GM18517 (cell line): ENCODE data around the gene RAPGEF5.

Experiments
- ATAC-seq: cut with Tn5 transposase; IDR thresholded peaks from one replicate; pipeline ENCODE4 v1.9.1; 2021; ENCODE audit warnings: mild to moderate bottlenecking, moderate library complexity; ENCODE audit not compliant: unreplicated experiment

RAPGEF5 gene

DNA sequence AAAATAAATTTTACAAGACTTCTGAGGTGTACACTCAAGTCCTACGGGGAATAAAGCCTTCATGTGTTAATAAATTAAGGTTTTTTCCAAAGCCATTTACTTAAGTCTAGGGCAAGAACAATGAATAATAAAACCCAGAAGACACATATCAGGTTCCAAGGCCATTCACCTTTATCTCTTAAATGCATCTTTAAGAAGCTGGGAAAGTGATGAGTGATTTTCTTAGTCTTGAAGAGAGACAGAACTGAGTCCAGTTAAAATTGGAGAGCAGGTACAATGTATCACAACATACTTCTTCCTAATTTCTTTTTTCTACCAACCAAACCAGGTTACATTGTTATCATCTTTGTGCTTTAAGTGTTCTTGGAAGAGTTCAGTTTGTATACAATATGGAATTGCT lies 189.5 kb downstream of the RAPGEF5 start:
- no peak for ATAC-seq

DNA sequence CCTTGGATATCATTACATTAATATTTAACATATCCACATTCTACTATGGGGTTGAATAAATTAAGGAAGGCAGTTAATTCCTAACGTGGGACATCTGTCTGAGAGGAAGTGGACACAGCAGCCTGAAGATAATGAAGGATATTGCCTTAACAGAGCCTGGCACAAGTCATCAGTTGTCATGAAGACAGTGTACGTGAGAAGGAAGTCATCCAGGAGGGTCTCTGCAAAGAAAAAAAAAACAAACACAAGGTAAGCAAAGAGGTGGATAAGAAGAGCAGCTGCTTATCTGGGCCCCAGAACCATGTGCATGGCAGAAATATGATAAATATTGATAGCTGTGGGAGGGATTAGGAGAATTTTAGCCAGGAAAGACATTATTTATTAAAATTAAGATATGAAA lies 190.0 kb downstream of the RAPGEF5 start:
- ATAC-seq, result no peak

DNA sequence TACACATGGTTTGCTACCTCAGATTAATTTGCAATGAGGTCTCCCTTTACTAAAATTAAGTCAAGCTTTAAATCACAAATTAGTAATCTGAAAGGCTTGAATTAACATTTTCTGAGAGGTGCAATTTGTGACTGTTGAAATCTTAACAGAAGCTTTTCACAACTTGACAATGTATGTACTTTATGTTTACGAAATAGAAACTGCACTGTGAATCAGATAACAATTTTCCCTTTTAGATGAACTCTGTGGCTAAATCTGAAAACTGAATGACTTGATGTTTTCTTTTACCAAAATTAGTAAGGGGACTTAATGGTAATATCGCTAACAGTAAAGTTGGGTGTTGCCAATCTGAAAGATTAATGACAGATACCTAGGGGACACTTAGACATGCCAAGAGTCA lies 197.6 kb downstream of the RAPGEF5 start:
- no peak for ATAC-seq

- ATAC-seq, result no peak
These were observed 199.4 kb downstream of the RAPGEF5 start for GRCh38 chr7:22157552-22157951.

GRCh38 chr7:22156205-22156604 lies 200.7 kb downstream of the RAPGEF5 start:
- ATAC-seq, result no peak

- ATAC-seq, result no peak
These were observed 202.8 kb downstream of the RAPGEF5 start for GRCh38 chr7:22154143-22154529.

GRCh38 chr7:22153432-22154142 lies 203.4 kb downstream of the RAPGEF5 start:
- ATAC-seq, result no peak

DNA sequence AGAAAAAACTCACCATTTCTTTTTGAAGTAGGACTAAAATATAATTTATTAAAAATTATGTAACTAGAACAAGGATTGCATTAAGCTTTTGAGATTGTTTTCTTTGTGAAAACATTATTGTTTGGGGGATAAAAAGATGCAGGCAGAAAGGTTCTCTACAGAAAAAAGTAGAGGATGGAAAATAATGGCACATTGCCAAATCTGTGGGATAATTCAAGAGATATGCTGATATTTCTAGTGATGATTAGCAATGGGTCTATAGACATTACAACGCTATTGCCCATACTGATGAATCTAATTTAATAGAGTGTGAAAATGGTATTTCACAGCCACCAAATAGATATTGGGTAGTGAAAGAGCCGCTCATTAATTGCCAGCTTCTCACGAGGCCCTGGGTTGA lies 204.3 kb downstream of the RAPGEF5 start:
- no peak for ATAC-seq

- ATAC-seq, result no peak
These were observed 205.1 kb downstream of the RAPGEF5 start for GRCh38 chr7:22151901-22152300.

DNA sequence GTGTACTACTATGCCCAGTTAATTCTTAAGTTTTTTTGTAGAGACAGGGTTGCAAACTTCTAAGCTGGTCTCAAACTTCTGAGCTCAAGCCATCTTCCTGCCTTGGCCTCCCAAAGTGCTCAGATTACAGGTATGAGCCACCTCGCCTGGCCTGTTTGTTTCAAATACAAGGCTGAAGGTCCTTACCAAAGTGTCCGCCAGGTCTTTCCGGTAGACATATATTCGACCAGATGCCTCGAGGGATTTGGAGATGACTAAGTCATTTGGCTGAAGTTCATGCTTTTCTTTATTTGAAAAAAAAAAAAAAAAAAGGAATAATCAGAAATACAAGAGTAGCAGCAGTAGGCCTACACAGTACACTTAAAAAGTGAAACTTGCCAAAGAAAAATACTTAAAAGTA lies 206.7 kb downstream of the RAPGEF5 start:
- no peak for ATAC-seq

GRCh38 chr7:22147868-22148267 lies 209.1 kb downstream of the RAPGEF5 start:
- ATAC-seq, result no peak

DNA sequence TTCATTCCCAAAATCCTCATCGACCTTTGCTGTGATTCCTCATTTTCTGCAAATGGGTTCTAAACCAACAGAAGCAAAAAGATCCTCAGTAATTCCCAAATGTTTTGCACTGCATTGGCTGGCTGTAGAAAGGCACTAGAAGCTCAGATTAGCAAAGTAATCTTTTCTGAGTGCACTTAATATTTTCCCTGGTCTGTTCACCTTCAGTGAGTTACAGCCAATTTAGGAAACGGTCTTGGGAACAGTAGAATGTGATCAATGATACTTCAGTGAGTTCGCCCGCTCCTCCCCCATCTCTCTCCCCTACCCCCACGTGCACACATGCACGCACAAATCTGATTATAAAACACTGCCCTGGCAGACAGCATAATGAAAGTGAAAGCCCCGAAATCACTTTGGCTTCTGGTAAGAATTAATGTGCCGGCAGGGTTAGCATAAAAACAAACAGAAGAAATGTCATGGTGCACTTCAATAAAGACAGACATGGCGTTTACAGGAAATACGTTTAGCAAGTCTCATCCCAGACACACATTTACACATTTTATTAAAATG lies 209.9 kb downstream of the RAPGEF5 start:
- no peak for ATAC-seq

- no peak for ATAC-seq
These were observed 212.0 kb downstream of the RAPGEF5 start for GRCh38 chr7:22144950-22145349.

- ATAC-seq, result no peak
These were observed 213.5 kb downstream of the RAPGEF5 start for GRCh38 chr7:22143491-22143890.

- ATAC-seq, result no peak
These were observed 214.4 kb downstream of the RAPGEF5 start for GRCh38 chr7:22142572-22142971.

GRCh38 chr7:22141355-22141754 lies 215.6 kb downstream of the RAPGEF5 start:
- ATAC-seq, result no peak

DNA sequence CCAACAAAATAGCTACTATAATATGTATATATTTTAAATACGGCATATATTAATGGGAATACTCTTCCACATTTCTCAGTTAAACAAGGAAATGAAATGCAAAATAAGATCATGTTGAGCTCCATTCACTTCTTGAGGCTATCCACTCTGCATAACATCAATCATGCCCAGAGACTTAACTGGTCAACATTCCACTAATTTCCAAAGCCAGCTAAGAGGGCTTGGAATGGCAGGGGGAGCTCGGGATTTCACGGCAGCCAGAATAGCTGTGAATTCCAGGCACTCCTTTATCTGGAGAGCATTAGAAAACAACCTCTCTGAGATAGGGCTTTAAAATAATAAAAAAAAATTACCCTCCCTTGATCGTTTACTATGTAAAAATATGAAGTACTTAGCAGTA lies 216.4 kb downstream of the RAPGEF5 start:
- ATAC-seq, result no peak

DNA sequence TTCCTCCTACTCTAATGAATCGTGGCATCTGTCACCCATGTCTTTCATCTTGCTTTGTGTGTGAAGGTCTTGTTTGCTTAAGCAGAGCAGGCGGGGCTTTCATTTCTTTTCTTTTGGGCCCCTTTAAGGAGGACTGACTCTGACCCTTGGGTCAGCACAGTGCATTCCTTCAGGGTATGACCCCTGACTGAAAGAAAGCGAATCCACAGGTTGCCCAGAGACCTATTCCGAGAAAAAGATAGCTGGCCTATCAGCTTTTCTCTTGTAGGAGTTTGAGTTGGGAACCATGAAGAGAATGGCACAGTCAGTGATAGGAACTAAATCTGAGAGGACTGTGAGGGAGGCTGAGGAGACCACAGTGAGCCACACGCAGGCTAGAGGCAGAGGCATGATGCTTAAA lies 218.1 kb downstream of the RAPGEF5 start:
- no peak for ATAC-seq

DNA sequence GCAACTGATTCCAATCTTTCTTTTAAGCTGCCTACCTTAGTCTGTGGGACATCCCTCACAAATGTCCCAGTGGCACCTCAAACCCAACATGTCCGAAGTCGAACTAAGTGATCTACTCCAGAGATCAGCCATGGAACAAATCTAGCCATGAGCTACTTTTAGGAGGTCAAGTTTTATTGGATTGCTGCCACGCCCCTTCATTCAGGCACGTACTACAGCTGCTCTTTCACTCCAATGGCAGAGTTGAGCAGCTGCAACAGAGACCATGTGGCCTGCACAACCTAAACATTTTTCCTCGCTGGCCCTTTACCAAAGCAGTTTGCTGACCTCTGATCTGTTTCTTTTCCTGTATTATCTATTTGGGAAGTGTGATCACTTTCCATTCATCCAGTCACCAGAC lies 218.8 kb downstream of the RAPGEF5 start:
- ATAC-seq, result no peak

DNA sequence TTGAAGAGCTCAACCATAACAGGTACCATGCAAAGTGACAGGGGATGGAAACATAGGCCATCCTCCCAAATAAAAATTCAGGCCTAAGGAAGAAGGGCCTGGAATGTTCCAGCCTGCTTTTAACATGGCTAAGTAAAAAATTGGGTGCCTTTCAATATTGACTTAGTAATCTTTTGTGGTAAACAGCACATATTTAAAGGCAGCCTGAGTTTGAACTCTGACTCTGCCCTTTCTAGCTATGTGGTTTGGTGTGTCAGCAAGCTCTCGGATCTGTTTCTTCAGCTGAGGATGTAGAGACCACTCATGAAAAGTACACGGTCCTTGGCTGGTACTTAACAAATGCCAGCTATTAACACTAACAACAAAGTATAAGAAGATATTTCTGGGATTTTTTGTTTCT lies 219.5 kb downstream of the RAPGEF5 start:
- no peak for ATAC-seq

DNA sequence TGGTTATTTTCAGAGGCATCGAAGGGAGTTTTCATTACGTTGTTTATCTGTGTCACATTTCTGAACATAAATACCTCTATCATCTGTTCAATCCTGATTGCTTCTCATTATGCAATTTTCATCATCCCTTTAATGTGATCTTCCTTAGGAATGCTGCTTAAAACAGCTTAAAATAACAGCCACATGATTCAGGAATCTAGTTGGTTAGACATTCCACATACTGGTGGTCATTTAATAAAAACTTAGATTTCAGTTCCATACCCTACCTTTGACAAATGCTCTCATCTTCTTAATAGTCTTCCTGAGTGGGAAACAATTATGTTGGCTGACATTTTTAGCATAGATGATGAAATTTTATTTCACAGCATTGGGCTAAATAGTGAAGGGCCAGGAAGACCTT lies 219.9 kb downstream of the RAPGEF5 start:
- ATAC-seq, result no peak

- ATAC-seq, result no peak
These were observed 227.0 kb downstream of the RAPGEF5 start for GRCh38 chr7:22129819-22130580.
